ENCODE results near the gene AFAP1L1.

AFAP1L1 gene

GRCh38 chr5:149229298-149229937 lies 42.2 kb upstream of the AFAP1L1 start:
- no peak for TF ChIP-seq CTCF (IDR thresholded peaks at IDR 0.05; ENCODE audit: control insufficient read depth, insufficient read depth, low read depth, low read length, missing control alignments)
- DNase-seq (ENCODE audit: low read depth) = no peak
- H3K4me3 ChIP-seq (ENCODE audit: control insufficient read depth, low read depth, low read length) = no peak overlapping the region

GRCh38 chr5:149235841-149236240 lies 35.8 kb upstream of the AFAP1L1 start:
- TF ChIP-seq CTCF (IDR thresholded peaks at IDR 0.05; ENCODE audit: control insufficient read depth, insufficient read depth, low read depth, low read length, missing control alignments) = no peak
- no peak overlapping the region for H3K4me3 ChIP-seq (ENCODE audit: control insufficient read depth, low read depth, low read length)
- no peak for DNase-seq (ENCODE audit: low read depth)

- no peak overlapping the region for H3K4me3 ChIP-seq (ENCODE audit: control insufficient read depth, low read depth, low read length)
- no peak for TF ChIP-seq CTCF (IDR thresholded peaks at IDR 0.05; ENCODE audit: control insufficient read depth, insufficient read depth, low read depth, low read length, missing control alignments)
- DNase-seq (ENCODE audit: low read depth) = no peak
Measured at GRCh38 chr5:149237662-149238061, 34.0 kb upstream of the AFAP1L1 start.

- TF ChIP-seq CTCF (IDR thresholded peaks at IDR 0.05; ENCODE audit: control insufficient read depth, insufficient read depth, low read depth, low read length, missing control alignments) = peak; percentile 44
- H3K4me3 ChIP-seq (ENCODE audit: control insufficient read depth, low read depth, low read length) = no peak overlapping the region
- no peak for DNase-seq (ENCODE audit: low read depth)
Measured at GRCh38 chr5:149238540-149238939, 33.1 kb upstream of the AFAP1L1 start.

- no peak overlapping the region for H3K4me3 ChIP-seq (ENCODE audit: control insufficient read depth, low read depth, low read length)
- no peak for DNase-seq (ENCODE audit: low read depth)
- TF ChIP-seq CTCF (IDR thresholded peaks at IDR 0.05; ENCODE audit: control insufficient read depth, insufficient read depth, low read depth, low read length, missing control alignments) = no peak
Measured at GRCh38 chr5:149239917-149240316, 31.7 kb upstream of the AFAP1L1 start.

- no peak for DNase-seq (ENCODE audit: low read depth)
- no peak overlapping the region for H3K4me3 ChIP-seq (ENCODE audit: control insufficient read depth, low read depth, low read length)
- TF ChIP-seq CTCF (IDR thresholded peaks at IDR 0.05; ENCODE audit: control insufficient read depth, insufficient read depth, low read depth, low read length, missing control alignments) = no peak
Measured at GRCh38 chr5:149240354-149240998, 31.2 kb upstream of the AFAP1L1 start.

Measured in AG09309 (cell line).